ENCODE results near the gene EFEMP2. TPM values are rescaled to one million over a fixed set of nuclear protein-coding genes. Genes with fewer than 3 reads are reported as not detected.

Gene EFEMP2
- total and polyA plus RNA-seq, 2 donors from 2014 or later, result 60.0 to 64.2 TPM

DNA sequence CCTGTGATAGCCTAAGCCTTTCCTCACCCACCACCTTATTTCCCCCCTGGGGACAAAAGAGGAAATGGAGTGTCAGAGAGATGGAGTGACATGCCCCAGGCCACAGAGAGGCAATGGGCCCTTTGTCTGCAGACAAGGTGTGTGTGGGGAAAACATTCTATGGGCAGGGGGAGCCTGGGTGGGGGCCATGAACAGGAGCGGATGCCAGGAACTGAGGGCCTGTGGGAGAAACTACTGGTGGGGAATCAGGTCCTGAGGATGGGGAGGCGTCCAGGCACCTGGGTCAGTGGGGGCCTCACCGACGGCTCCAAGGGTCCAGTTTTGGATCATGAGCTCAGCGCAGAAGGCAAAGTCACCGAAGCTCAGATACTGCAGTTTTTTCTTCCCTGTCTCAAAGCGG is 12.6 kb upstream of the EFEMP2 start:
- Histone ChIP-seq H3K27me3 (ENCODE audit: control insufficient read depth, insufficient read depth, low read length) (no peaks in the 10 kb centered on the region), H3K9ac (ENCODE audit: low read length in 3 of 3) (no peak overlapping the region), H3K27ac (ENCODE audit: low read depth in 2 of 2, low read length in 2 of 2) (no peak overlapping the region), H3K36me3 (ENCODE audit: control insufficient read depth in 2 of 3, insufficient read depth in 3 of 3, low read length in 3 of 3) (peaks cover 4 to 12% (median 5%) of the 10 kb centered on the region in 3 donors), H3K9me3 (ENCODE audit: control insufficient read depth in 2 of 3, insufficient read depth in 1 of 3, low read length in 3 of 3) (no peaks in the 10 kb centered on the region), H3K4me3 (ENCODE audit: low read length in 3 of 3) (no peak overlapping the region), H3K4me1 (ENCODE audit: control insufficient read depth in 2 of 3, insufficient read depth in 2 of 3, low read depth in 1 of 3, low read length in 3 of 3) (peaks cover 0 to 24% (median 8%) of the 10 kb centered on the region in 3 donors)
- TF ChIP-seq, protein P1, sequence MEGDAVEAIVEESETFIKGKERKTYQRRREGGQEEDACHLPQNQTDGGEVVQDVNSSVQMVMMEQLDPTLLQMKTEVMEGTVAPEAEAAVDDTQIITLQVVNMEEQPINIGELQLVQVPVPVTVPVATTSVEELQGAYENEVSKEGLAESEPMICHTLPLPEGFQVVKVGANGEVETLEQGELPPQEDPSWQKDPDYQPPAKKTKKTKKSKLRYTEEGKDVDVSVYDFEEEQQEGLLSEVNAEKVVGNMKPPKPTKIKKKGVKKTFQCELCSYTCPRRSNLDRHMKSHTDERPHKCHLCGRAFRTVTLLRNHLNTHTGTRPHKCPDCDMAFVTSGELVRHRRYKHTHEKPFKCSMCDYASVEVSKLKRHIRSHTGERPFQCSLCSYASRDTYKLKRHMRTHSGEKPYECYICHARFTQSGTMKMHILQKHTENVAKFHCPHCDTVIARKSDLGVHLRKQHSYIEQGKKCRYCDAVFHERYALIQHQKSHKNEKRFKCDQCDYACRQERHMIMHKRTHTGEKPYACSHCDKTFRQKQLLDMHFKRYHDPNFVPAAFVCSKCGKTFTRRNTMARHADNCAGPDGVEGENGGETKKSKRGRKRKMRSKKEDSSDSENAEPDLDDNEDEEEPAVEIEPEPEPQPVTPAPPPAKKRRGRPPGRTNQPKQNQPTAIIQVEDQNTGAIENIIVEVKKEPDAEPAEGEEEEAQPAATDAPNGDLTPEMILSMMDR (IDR thresholded peaks at IDR 0.05; ENCODE audit: borderline replicate concordance, extremely low read depth, insufficient read depth), result no peak
- FAIRE-seq, result no peak
- intact Hi-C loops (cut with DNase I), result loop anchor here (10.0 kb wide), 1 partner anchor 100 kb away; no protein-coding TSS in a partner anchor
- DNase-seq, result peak in 2 of 5 donors; percentile 49 to 60

DNA sequence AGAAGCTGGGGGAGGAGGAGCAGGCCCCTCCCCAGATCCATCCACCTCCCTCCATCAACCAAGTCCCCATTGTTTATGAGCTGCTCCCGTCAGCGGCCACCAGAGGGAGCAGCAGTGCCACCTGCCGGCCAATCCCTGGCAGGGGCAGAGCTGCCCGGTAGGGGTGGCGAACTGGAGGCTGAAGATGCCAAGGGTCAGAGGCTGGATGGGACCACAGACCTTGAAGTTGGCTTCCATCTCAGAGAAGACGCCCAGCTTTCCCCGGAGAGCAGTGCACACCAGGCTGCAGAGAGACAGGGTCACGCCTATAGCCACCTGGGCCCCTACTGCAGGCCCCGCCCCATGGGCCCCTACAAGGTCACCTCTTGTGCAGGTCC is 12.1 kb upstream of the EFEMP2 start:
- peak; percentile 65 to 91 (median 79) for DNase-seq
- Histone ChIP-seq H3K4me1 (ENCODE audit: control insufficient read depth in 2 of 3, insufficient read depth in 2 of 3, low read depth in 1 of 3, low read length in 3 of 3) (peaks cover 0 to 19% (median 8%) of the 10 kb centered on the region in 3 donors), H3K27ac (ENCODE audit: low read depth in 2 of 2, low read length in 2 of 2) (no peak overlapping the region), H3K27me3 (ENCODE audit: control insufficient read depth, insufficient read depth, low read length) (no peaks in the 10 kb centered on the region), H3K4me3 (ENCODE audit: low read length in 3 of 3) (no peak overlapping the region), H3K36me3 (ENCODE audit: control insufficient read depth in 2 of 3, insufficient read depth in 3 of 3, low read length in 3 of 3) (peaks cover 4 to 12% (median 5%) of the 10 kb centered on the region in 3 donors), H3K9ac (ENCODE audit: low read length in 3 of 3) (no peak overlapping the region), H3K9me3 (ENCODE audit: control insufficient read depth in 2 of 3, insufficient read depth in 1 of 3, low read length in 3 of 3) (no peaks in the 10 kb centered on the region)
- no peak for FAIRE-seq
- TF ChIP-seq, protein P1 (IDR thresholded peaks at IDR 0.05; ENCODE audit: borderline replicate concordance, extremely low read depth, insufficient read depth), result peak; percentile 100
- intact Hi-C loops (cut with DNase I), result loop anchor here (10.0 kb wide), 1 partner anchor 100 kb away; no protein-coding TSS in a partner anchor

DNA sequence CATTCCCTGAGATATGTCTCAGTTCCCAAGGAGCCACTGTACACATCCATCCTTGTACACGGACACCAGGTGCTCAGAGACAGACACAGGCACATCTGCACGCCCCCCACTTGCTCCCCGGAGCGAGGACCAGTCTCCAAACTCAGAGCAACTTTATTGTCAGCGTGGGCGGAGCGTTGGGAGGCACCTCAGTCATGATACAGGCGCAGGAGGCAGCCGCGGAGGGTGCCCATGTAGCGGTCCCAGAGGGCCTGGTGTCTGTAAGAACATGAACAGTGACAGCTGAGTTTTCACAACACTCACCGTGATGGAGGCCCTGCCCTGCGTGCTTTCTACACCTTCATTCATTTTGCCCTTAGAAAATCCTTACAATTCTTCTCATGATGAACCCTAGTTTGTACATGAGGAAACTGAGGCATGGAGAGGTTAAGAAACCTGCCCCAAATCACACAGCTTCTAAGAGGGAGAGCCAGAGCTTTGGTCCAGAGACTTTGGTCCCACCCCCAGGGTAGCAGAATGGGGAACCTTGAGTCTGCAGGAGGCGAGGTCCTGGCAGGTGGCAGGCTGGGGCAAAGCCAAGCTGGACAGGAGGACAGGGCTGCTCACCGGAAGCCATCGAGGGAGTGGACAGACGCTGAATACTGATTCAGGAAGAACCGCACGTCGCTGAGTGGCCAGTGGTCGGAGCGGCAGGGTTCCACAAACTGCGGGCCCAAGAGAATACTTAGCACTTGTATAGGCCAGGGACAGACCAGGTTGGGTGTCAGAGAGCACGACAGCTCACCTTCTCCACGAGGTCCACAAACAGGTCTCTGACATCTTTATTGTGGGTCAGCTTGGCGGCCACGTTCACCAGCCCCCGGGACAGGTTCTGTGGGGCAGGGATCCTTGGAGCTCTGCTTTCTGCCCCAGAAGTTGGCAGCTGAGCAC is 11.5 kb upstream of the EFEMP2 start:
- no peak for FAIRE-seq

More for the DNA sequence above, 11.5 kb upstream of the EFEMP2 start:
- Histone ChIP-seq H3K36me3 (ENCODE audit: control insufficient read depth in 2 of 3, insufficient read depth in 3 of 3, low read length in 3 of 3) (peaks cover 4 to 12% (median 5%) of the 10 kb centered on the region in 3 donors), H3K9ac (ENCODE audit: low read length in 3 of 3) (no peak overlapping the region), H3K27me3 (ENCODE audit: control insufficient read depth, insufficient read depth, low read length) (no peaks in the 10 kb centered on the region), H3K4me1 (ENCODE audit: control insufficient read depth in 2 of 3, insufficient read depth in 2 of 3, low read depth in 1 of 3, low read length in 3 of 3) (peaks cover 0 to 15% (median 8%) of the 10 kb centered on the region in 3 donors), H3K27ac (ENCODE audit: low read depth in 2 of 2, low read length in 2 of 2) (no peak overlapping the region), H3K9me3 (ENCODE audit: control insufficient read depth in 2 of 3, insufficient read depth in 1 of 3, low read length in 3 of 3) (no peaks in the 10 kb centered on the region), H3K4me3 (ENCODE audit: low read length in 3 of 3) (no peak overlapping the region)
- peak in 2 of 5 donors; percentile 40 to 71 for DNase-seq
- intact Hi-C loops (cut with DNase I), result loop anchor here (10.0 kb wide), 1 partner anchor 101 kb away; no protein-coding TSS in a partner anchor
- TF ChIP-seq, protein P1 (IDR thresholded peaks at IDR 0.05; ENCODE audit: borderline replicate concordance, extremely low read depth, insufficient read depth), result no peak
